Spleen (tissue), 11 donors: Measurements from ENCODE around the gene AWAT2. TPM values are rescaled to one million over a fixed set of nuclear protein-coding genes. Genes with fewer than 3 reads are reported as not detected.

Experiments used
- DNase-seq: peaks from one replicate; pipeline ENCODE4 v3.0.0-alpha.2; 2020
- H3K27ac ChIP-seq, 8 donors: fragments of 200-600 bp; sonication (generic) in 7 of 8; 1 replicate in 4 of 8; 2 replicates in 4 of 8; pipeline versions ENCODE4 v1.5.0 to v1.8.0; 2016 to 2021; ENCODE audit warnings: inconsistent platforms in 4 of 8, mild to moderate bottlenecking in 4 of 8, moderate library complexity in 1 of 8
- H3K27me3 ChIP-seq, 7 donors: fragments of 200-600 bp; sonication (generic) in 6 of 7; replicated peaks in 1 of 7; 1 replicate in 4 of 7; 2 replicates in 3 of 7; pipeline versions ENCODE4 v1.5.0 to v1.8.0; 2016 to 2021; ENCODE audit warnings: inconsistent platforms in 3 of 7, mild to moderate bottlenecking in 1 of 7
- H3K36me3 ChIP-seq, 6 donors: fragments of 200-600 bp; sonication (generic) in 5 of 6; 1 replicate in 4 of 6; 2 replicates in 2 of 6; pipeline versions ENCODE4 v1.5.0 to v1.8.0; 2016 to 2021; ENCODE audit warnings: inconsistent platforms in 2 of 6
- H3K4me1 ChIP-seq, 6 donors: fragments of 200-600 bp; sonication (generic) in 5 of 6; 1 replicate in 3 of 6; 2 replicates in 3 of 6; pipeline versions ENCODE4 v1.5.0 to v1.8.0; 2016 to 2021; ENCODE audit warnings: inconsistent platforms in 3 of 6
- H3K4me3 ChIP-seq, 8 donors: fragments of 200-600 bp; sonication (generic) in 7 of 8; 1 replicate in 4 of 8; 2 replicates in 4 of 8; pipeline versions ENCODE4 v1.5.0 to v1.8.0; 2016 to 2021; ENCODE audit warnings: inconsistent platforms in 4 of 8, mild to moderate bottlenecking in 4 of 8, moderate library complexity in 2 of 8
- H3K9me3 ChIP-seq, 8 donors: fragments of 200-600 bp; sonication (generic) in 7 of 8; 1 replicate in 4 of 8; 2 replicates in 4 of 8; pipeline versions ENCODE4 v1.5.0 to v1.8.0; 2016 to 2021; ENCODE audit warnings: inconsistent platforms in 4 of 8
- CTCF ChIP-seq, 11 experiments: fragments of 200-600 bp in 7 of 11; fragments of 450-650 bp in 4 of 11; sonication (generic) in 4 of 11; IDR thresholded peaks in 8 of 11; conservative IDR thresholded peaks in 3 of 11; 1 replicate in 7 of 11; 2 replicates in 4 of 11; pipeline versions ENCODE4 v1.4.0 to v1.8.0; 2016 to 2021; ENCODE audit warnings: antibody characterized with exemption in 11 of 11, inconsistent platforms in 4 of 11, mild to moderate bottlenecking in 1 of 11
- POLR2A ChIP-seq, 3 donors: fragments of 450-650 bp; IDR thresholded peaks; one replicate each; pipeline ENCODE4 v1.5.1; 2017; ENCODE audit warnings: antibody characterized with exemption in 3 of 3, mild to moderate bottlenecking in 1 of 3
- POLR2AphosphoS5 ChIP-seq, 3 donors: sonication (generic); formaldehyde crosslinking; IDR thresholded peaks; one replicate each; pipeline ENCODE4 v1.5.1; 2017; ENCODE audit warnings: antibody characterized with exemption in 3 of 3
- WGBS, 5 donors: extraction: QIAGEN DNeasy Blood & Tissue Kit in 3 of 5; methylation state at CpG; one replicate each; pipeline versions ENCODE4 v1.1.5 to v1.1.7; 2013 to 2018; 5-methylcytosine and 5-hydroxymethylcytosine counted together
- intact Hi-C: fragments of 100-400 bp; cut with DNase I; formaldehyde crosslinking; loops from one replicate; pipeline ENCODE4 v1.15.0; 2023; ENCODE audit warnings: low total_unique reads
- polyA plus RNA-seq, 3 donors: library from polyadenylated mRNA; stranded (reverse); fragments of 200-250 nt; gene quantifications; one replicate each; pipeline ENCODE4 v1.2.1, GENCODE V29; 2013
- total RNA-seq, 7 donors: library from RNA; depleted of rRNA in 3 of 7; stranded (reverse); fragments of >200 nt in 3 of 7; fragmentation: NEBNext Ultra II Directional in 4 of 7; extraction: Animal tissue kit (Norgen Biotek cat#: 25700) in 4 of 7; gene quantifications; one replicate each; pipeline versions ENCODE4 v1.1.0 to v1.2.1, GENCODE V29; 2016 to 2021
- donor health status: healthy with polysubstance abuse.
- donor health status: DM: no; HTN: no; CAD: no; lungs with moderate emphysema.
- donor health status: DM: no; HTN: no; CAD: no.
- donor health status: Bipolar disorder and iron deficiency.
- donor health status: healthy.
- donor health status: DM: no; HTN: no; CAD: no.
- donor health status: DM: yes; HTN: yes; CAD: no.

AWAT2 gene
- total and polyA plus RNA-seq, 10 donors, result not detected

- Histone ChIP-seq H3K27ac (no peak overlapping the region), H3K4me3 (no peak overlapping the region), H3K9me3 (peaks cover 0 to 5% (median 0%) of the 10 kb centered on the region in 8 donors), H3K27me3 (peaks cover 0 to 3% (median 0%) of the 10 kb centered on the region in 7 donors), H3K36me3 (no peaks in the 10 kb centered on the region), H3K4me1 (no peaks in the 10 kb centered on the region)
- intact Hi-C loops, result no loop called here
- 68 to 93% (median 86%) methylated on average over 3 of the region's 3 CpGs for WGBS, 5 donors
- TF ChIP-seq CTCF (IDR thresholded peaks at IDR 0.05 in 8 of 11, conservative IDR thresholded peaks at IDR 0.05 in 3 of 11), result no peak
- no peak for TF ChIP-seq POLR2A (IDR thresholded peaks at IDR 0.05)
- TF ChIP-seq POLR2AphosphoS5 (IDR thresholded peaks at IDR 0.05), result no peak
- no peak for DNase-seq
Observed at GRCh38 chrX:70079870-70080269, 30.1 kb upstream of the AWAT2 start.

- H3K4me3 ChIP-seq, result no peak overlapping the region
Observed at GRCh38 chrX:70079297-70079696, 29.6 kb upstream of the AWAT2 start.

GRCh38 chrX:70066646-70067045 is 16.9 kb upstream of the AWAT2 start:
- H3K4me1 ChIP-seq, result no peaks in the 10 kb centered on the region
- no peak for DNase-seq
- no peaks in the 10 kb centered on the region for H3K36me3 ChIP-seq
- H3K4me3 ChIP-seq, result no peak overlapping the region
- no peaks in the 10 kb centered on the region for H3K9me3 ChIP-seq
- intact Hi-C loops, result no loop called here
- no peak overlapping the region for H3K27ac ChIP-seq
- peaks cover 0 to 7% (median 0%) of the 10 kb centered on the region in 7 donors for H3K27me3 ChIP-seq
- TF ChIP-seq CTCF (IDR thresholded peaks at IDR 0.05 in 8 of 11, conservative IDR thresholded peaks at IDR 0.05 in 3 of 11) (no peak), POLR2A (IDR thresholded peaks at IDR 0.05) (no peak), POLR2AphosphoS5 (IDR thresholded peaks at IDR 0.05) (no peak)
- WGBS, 5 donors, result 75 to 95% (median 90%) methylated on average over 7 of the region's 7 CpGs

More at GRCh38 chrX:70079297-70079696, 29.6 kb upstream of the AWAT2 start:
- Histone ChIP-seq H3K27ac (no peak overlapping the region), H3K9me3 (peaks cover 0 to 5% (median 0%) of the 10 kb centered on the region in 8 donors), H3K4me1 (no peaks in the 10 kb centered on the region), H3K36me3 (no peaks in the 10 kb centered on the region), H3K27me3 (peaks cover 0 to 3% (median 0%) of the 10 kb centered on the region in 7 donors)
- DNase-seq, result no peak
- intact Hi-C loops, result no loop called here
- TF ChIP-seq POLR2AphosphoS5 (IDR thresholded peaks at IDR 0.05), result no peak
- TF ChIP-seq CTCF (IDR thresholded peaks at IDR 0.05 in 8 of 11, conservative IDR thresholded peaks at IDR 0.05 in 3 of 11), result no peak
- 76 to 93% (median 89%) methylated on average over 5 of the region's 5 CpGs for WGBS, 5 donors

- Histone ChIP-seq H3K9me3 (no peaks in the 10 kb centered on the region), H3K4me1 (no peaks in the 10 kb centered on the region), H3K4me3 (no peak overlapping the region), H3K36me3 (no peaks in the 10 kb centered on the region), H3K27me3 (peaks cover 0 to 7% (median 0%) of the 10 kb centered on the region in 7 donors), H3K27ac (no peak overlapping the region)
- DNase-seq, result no peak
- no peak for TF ChIP-seq CTCF (IDR thresholded peaks at IDR 0.05 in 8 of 11, conservative IDR thresholded peaks at IDR 0.05 in 3 of 11)
- intact Hi-C loops, result no loop called here
- WGBS, 5 donors, result 86 to 96% (median 95%) methylated on average over 42 to 52 of the region's 52 CpGs
Observed at GRCh38 chrX:70062961-70063550, 13.3 kb upstream of the AWAT2 start.
